Adipose tissue (tissue), 3 donors: ENCODE data around the gene ANKLE1. TPM values are rescaled to one million over a fixed set of nuclear protein-coding genes. Genes with fewer than 3 reads are reported as not detected.

Experiments used
- H3K27ac ChIP-seq: one replicate; pipeline ENCODE4 v1.5.1; 2013; ENCODE audit warnings: low read depth, low read length
- WGBS, 3 donors: extraction: QIAGEN DNeasy Blood & Tissue Kit; methylation state at CpG; one replicate each; pipeline ENCODE4 v1.1.7; 2013; 5-methylcytosine and 5-hydroxymethylcytosine counted together
- polyA plus RNA-seq, 3 donors: library from polyadenylated mRNA; stranded (reverse); fragments of 200-250 nt; gene quantifications; one replicate each; pipeline ENCODE4 v1.2.3, GENCODE V29; 2013
- donor health status: healthy with polysubstance abuse.
- donor health status: Bipolar disorder and iron deficiency.
- donor health status: healthy.

ANKLE1 gene
- polyA plus RNA-seq, 3 donors, result 0.08 to 0.70 (median 0.34) TPM

DNA sequence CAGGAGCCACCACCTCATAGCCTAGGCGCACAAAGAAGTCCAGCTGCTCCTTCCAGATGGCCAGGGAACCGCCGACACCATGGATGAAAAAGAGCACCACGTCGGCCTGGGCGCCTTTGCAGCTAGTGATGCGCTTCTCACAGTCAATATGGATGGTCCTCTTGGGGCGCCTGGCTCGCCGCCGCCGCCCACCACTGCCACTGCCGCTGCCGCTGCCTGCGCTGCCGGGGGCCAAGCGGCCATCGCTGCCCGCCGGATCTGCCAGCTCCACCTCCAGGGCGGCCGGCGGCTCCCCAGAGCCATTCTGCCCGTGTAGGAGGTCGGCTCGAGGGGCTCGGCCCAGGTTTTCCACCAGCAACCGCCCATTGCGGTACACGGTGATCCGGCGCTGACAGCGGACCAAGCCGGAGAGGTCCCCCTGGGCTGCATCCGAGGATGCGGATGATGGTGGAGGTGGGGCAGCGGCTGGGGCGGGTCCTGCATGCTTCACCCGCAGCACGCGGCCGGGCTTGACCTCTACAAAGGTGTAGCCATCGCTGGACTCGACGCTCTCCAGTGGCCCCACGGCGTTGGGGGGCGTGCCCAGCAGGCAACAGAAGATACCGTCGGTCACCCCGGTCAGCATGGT, 19.4 kb downstream of the ANKLE1 start:
- WGBS, 3 donors, result 94 to 96% (median 96%) methylated on average over 43 to 51 of the region's 51 CpGs
- H3K27ac ChIP-seq, result no peak overlapping the region

DNA sequence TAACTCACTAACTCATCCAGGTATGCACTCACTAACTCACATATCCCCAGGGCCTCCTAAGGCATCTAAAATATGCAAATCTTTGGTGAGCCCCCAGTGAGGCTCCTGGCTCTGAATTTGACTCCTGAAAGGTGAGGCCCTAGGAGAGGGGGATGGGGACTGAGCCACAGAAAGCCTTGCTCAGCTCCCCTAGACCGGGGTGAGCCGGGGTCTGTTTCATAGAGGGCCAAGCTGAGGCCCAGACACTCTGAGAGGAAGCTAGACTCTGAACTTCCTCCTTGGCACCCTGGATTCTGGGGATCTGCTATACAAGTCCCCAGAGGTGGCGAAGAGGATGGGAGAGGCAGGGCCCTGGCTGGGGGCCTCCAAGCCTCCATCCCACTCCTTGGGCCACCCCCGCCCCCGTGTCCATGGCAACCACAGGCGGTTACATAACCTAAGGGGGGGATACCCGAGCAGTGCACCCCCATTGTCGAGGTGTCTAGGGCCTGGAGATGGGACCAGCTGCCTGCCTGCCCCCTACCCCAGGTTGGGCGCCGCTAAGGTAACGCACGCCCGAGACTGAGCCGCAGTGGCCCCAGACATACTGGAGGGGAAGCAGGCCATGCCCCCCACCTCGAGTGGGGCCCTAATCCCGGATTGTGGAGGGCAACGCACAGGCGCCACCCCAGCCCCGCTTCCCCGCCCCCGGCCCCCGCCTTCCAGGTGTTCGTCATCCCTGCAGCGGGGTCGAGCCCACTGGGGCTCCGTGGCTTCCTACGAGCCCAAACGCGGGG, 20.9 kb downstream of the ANKLE1 start:
- H3K27ac ChIP-seq, result no peak overlapping the region
- 11 to 13% (median 13%) methylated on average over 25 to 29 of the region's 29 CpGs for WGBS, 3 donors

DNA sequence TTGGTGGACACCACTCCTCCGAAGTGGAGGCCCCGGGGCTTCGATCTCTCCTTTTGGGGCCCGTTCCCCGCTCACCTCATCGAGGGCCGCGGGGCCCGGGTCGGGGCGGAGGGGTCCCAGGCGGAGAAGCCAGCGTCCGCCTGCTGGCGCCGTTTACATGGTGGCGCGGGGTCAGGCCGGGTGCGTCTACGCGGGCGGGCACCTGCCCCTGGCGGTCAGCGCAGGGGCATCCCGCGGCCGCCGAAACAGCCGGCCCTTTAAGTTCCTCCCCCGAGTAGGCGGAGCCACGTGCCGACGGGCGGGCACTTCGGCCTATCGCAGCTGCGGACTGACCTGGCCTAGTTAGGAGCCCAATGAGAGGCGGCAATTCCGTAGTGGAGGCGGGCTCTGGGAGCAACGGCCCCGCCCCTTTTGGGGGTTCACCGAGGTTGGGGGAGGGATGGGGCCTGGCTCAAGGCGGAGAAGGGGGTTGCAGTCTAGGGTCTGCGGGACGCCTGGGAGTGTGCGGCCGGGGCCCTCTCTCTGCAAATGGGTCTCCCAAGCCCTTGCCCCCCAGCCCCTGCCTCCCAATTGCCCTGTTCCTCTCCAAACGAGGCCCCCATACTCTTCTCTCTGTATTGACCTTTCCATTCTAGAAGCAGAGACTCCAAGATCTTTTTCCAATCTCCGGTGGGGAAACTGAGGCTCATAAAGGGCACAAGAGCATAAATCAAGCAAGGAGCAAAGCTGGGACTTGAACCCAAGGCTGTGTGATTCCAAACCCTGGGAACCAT, 21.7 kb downstream of the ANKLE1 start, which contains the start of gene ABHD8:
TSS of gene ABHD8 (minus strand) at position 259 of the 773 bp plus-strand sequence. CDS start 1,809 bp downstream, outside the sequence.
- WGBS, 3 donors, result 2% methylated on average over 45 to 52 of the region's 52 CpGs
- no peak within 1 kb of the TSS for H3K27ac ChIP-seq

DNA sequence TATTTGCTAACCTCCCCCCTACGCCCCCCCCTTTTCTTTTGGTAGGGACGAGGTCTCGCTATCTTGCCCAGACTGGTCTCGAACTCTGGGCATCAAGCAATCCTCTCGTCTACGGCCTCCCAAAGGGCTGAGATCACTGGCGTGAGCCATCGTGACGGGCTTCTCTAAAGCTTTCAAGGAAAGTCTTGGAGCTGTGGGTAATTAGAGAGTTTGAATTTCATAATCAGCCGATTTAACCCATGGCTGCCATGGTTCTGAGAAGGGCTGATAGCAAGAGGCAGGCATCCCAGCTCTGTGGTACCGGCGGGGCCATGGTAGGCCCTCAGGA, 22.2 kb downstream of the ANKLE1 start:
- 63 to 69% (median 64%) methylated on average over 12 of the region's 12 CpGs for WGBS, 3 donors
- H3K27ac ChIP-seq, result no peak overlapping the region

DNA sequence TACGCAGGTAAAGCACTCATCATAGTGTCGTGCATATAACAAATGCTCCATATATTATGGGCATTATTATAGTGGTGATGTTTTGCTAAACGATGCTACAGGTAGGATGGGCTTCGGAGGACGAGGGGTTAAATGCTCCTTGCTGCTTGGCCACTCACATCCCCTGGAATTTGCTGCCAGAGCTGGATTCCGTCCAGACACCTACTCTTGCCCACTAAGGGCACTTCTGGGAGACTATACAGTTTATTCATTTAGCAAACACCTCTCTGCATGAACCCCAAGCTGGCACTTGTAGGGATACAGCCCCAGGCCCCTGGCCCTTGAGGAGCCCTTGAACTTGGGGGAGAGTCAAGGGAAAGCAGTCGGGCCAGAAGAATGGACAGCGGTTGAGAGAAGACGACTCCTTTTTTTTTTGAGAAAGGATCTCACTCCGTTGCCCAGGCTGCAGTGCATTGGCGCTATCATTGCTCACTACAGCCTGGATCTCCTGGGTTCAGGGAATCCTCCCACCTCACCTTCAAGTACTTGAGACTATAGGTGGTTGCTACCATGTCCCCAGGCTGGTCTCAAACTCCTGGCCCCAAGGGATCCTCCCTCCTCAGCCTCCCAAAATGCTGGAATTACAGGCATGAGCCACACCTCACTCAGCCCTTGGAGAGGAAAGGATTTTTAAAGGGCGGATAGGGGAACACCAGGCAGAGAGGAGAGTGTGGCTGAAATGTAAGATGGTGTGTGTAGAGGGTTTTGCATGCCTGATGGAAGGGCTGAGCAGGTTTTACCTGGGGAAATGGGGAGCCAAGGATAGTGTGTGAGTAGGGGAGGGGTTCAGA, 22.9 kb downstream of the ANKLE1 start:
- 60 to 69% (median 69%) methylated on average over 12 of the region's 12 CpGs for WGBS, 3 donors
- no peak overlapping the region for H3K27ac ChIP-seq

DNA sequence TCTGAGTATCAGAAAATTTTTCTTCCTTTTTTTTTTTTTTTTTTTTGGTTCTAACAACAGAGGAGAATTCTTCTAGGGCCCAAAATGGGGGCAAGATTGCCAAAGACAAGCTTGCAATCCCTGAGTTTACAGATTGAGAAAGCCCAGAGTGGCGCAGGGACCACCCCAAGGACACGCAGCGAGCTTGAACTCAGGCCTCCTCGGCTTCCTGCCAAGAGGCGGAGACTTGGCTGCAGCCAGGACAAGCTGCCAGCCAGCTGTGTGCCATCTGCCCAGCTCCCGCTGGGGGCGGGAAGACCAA, 23.5 kb downstream of the ANKLE1 start:
- no peak overlapping the region for H3K27ac ChIP-seq
- 1 to 2% (median 1%) methylated on average over 7 of the region's 7 CpGs for WGBS, 3 donors

DNA sequence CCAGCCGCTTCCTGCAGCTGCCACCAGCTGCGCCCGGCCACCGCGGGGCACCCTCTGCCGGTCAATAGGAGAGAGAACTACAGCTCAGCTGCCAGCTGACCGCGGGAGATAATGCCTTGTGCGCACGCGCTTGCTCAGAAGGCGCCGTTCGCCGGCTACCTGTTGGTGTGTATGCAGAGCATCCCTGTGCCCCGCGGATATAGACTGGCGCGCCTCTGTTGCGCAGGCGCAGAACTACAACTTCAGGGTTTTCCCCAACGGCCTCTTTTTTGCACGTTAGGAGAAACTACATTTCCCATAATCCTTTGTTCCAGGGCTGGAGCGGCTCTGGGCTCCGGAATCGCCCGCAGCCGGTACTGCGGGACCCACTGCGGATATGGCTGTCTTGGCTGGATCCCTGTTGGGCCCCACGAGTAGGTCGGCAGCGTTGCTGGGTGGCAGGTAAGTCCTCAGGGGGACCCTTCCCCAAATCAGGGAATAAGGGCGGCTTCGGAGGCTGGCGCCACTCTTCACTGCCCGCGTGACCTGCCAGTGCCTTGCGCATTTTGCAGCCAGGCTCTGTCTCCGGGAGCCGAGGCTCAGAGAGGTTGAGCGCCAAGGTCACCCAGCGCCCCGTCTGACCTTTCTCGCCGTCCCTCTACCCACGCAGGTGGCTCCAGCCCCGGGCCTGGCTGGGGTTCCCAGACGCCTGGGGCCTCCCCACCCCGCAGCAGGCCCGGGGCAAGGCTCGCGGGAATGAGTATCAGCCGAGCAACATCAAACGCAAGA, 24.0 kb downstream of the ANKLE1 start, which contains the start of gene MRPL34:
TSS of gene MRPL34 (plus strand) at position 356 of the 768 bp plus-strand sequence. CDS start at position 377, 21 bp downstream.
- H3K27ac ChIP-seq, result no peak within 1 kb of the TSS
- 0% methylated on average over 55 of the region's 55 CpGs for WGBS, 3 donors

DNA sequence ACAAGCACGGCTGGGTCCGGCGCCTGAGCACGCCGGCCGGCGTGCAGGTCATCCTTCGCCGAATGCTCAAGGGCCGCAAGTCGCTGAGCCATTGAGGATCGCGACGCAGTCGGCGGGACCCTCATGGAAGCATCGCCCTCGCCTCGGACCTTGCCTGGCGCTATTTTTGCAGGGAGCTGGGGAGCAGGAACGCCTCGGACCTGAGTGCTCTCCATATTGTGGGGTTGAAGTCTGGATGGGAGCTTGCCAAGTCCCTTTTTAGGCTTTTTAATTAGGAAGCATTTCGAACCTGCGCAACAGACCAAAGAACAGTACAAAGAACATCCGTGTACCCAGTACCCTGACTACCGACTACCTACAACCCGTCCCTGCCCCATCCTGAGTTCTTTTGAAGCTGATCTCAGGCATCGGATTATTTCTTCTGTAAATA, 24.6 kb downstream of the ANKLE1 start:
- 7 to 10% (median 10%) methylated on average over 28 of the region's 28 CpGs for WGBS, 3 donors
- H3K27ac ChIP-seq, result no peak overlapping the region

DNA sequence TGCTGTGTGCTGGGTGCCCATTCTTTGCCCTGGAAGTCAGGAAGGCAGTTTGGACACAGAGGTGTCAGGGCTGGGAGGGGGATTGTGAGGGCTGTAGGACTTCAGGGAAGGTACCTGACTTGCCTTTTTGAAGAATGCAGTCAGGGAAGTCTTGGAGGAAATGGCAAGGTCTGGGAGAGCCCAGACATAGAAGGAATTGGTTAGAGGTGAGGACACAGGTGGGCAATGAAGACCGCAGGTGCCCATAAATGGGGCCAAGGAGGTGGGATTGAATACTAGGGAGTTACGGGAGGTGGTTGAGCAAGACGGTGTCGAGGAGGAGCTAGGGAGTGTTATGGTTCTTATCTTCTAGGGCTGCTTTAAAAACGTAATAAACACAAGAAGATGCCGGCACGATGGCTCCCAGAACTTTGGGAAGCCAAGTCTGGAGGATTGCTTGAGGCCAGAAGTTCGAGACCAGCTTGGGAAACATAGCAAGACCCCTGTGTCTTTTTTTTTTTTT, 26.2 kb downstream of the ANKLE1 start:
- 83 to 89% (median 84%) methylated on average over 8 of the region's 8 CpGs for WGBS, 3 donors
- H3K27ac ChIP-seq, result no peak overlapping the region

DNA sequence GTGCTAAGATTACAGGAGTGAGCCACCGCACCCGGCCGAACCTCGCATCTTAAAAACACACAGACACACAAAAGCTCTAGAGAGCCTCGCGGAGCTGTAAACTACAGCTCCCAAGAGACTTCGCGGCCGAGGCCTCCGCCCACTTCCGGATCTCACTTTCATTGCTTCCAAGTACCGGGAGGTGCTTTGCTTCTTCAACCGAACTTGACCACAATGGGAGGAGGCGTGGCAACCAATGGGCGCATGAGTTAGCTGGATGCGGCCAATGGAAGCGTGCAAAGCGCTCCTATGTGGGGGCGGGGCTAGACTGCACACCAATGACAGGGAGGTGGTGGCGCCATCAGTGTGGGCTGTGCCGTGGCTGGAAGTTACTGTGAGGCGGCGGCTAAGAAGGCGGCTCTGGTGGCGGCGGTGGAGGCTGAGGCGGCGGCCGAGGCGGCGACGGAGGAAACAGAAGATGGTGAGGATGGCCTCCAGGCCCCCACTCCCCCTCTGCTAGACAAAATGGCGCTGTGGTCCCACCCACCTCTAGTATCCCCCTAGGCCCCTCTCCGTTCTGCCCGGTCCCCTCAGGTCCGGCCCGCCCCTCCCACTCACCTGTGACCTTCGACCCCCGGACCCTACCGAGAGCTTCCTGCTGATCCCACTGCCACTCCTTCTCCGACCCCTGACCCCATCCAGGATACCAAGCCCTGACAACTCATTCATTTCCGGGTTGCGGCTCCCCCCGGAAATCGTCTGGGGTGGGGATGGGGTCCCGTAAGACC, 27.7 kb downstream of the ANKLE1 start, which contains the start of gene DDA1:
TSS of gene DDA1 (plus strand) at position 366 of the 767 bp plus-strand sequence. CDS start at position 458, 92 bp downstream.
- WGBS, 3 donors, result 0 to 1% (median 0%) methylated on average over 46 of the region's 46 CpGs
- H3K27ac ChIP-seq, result no peak within 1 kb of the TSS

DNA sequence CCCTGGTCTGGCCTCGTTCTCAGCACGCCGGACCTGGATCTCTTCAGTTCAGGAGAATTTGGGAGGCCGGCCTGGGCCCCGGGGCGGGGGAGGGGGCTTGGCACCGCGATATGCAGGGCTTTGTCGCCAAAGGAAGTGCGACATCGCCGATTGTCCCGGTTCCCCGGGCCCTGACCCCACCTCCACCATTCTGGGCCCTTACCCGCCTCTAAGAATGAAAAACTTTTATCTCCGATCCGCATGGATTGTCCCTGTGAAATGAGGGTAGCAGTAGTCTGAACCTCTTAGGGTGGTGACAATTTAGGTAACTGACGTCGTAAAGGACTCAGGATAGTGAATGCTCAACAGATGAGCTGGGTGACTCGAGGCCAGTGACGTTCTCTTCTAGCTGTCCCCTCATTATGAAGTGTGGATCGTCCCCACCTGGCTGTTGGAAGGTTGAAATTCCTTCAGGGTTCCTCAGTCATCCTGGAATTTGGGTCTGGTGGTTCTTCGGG, 28.3 kb downstream of the ANKLE1 start:
- WGBS, 3 donors, result 5 to 11% (median 7%) methylated on average over 21 to 23 of the region's 23 CpGs
- no peak overlapping the region for H3K27ac ChIP-seq

DNA sequence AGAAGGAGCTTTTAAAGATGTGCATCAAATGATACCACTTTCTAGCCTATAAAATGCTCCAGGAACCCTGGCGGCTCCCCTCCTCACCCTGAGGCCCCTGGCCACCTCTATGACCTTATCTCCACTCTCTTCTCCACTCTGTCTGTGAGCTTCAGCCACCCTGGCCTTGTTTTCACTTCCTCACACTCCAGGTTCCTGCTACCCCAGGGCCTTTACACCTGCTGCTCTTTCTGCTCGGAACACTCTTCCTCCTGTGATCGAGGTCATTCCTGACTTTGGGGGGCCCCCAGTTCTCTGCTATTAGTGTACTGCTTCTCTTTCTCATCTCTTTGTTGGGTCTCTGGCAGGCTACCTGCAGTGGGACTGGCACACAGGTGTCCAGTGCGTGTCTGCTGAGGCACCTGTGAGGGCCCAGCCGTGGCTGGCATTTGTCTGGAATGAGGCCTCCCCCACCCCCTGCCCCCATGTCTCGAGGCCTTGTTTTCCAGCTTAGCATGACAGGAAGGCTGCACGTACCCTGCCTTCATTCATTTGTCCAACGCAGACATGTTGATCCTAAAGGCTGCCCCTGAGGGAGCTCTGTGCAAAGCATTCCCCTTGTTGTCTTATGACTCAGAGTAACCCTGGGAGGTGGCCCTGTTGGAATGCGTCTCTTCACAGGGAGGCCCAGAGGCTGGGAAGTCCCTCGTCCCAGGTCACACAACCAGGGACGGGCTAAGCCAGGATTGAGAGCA, 29.9 kb downstream of the ANKLE1 start:
- H3K27ac ChIP-seq, result no peak overlapping the region
- 70 to 84% (median 81%) methylated on average over 11 of the region's 11 CpGs for WGBS, 3 donors

DNA sequence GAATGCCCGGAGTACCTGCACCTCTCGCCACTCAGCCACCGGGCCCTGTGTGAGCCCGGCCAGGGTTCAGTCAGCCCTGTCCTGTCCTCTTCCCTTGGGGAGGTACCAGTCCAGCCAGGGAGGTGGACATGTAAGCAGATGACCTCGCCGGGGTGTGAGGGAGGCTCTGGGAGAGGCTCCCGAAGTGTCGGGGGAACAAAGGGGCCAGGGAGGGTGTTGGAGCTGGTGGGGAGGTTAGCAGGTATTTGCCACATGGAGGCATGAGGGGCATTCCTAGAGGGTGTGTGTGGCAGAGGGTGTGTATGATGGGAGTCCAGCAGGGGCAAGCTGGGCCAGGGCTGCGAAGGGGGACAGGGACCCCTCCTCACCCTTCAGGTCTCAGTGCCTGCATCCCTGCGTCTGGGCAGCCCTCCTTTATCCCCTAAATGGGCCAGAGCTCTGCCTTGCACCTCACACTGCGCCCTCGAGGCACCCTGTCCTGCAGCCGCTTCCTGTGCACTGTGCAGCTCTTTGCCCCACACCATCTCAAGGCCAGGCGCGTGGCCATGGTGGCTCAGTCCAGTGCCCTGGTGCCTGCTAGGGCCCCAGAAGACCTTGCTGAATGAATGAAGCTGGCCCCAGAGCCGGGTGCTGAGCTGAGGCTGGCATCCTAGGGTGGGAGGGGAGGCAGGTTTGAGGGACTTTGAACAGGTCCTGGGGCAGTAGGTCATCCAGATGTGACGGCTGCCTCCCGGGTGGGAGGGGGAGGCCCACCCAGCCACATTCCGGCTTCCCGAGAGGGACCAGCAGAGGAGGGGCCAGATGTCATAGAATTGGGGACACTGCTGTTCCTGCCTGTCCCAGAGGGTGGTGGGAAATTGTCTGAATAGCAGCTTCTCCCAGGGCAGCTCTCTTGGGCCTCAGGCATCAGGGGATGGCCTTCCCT, 30.8 kb downstream of the ANKLE1 start:
- no peak overlapping the region for H3K27ac ChIP-seq
- WGBS, 3 donors, result 81 to 88% (median 82%) methylated on average over 19 to 20 of the region's 20 CpGs

DNA sequence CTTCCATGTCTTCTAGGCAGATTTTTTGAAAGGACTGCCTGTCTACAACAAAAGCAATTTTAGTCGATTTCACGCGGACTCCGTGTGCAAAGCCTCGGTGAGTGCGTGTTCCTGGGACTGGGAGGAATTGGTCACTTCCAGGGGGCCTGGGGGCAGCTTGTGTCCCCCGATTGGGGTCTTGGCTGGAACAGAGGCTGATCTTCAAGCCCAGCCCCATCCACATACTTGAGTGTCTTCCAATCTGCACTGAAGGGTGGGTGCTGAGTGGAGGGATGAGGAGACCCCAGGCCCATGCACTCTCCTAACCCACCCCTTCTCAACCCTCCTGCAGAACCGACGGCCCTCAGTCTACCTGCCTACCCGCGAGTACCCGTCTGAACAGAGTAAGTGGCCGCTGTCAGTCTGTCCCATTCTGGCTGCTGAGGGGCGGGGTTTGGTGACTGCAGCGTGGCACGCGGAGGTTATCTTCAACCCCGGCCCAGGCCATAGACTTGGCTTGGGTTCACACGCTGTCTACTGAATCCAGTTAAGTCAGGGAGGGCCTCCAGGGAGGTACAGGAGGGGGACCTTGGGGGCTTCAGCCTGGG, 32.4 kb downstream of the ANKLE1 start:
- H3K27ac ChIP-seq, result no peak overlapping the region
- WGBS, 3 donors, result 85 to 94% (median 87%) methylated on average over 19 of the region's 19 CpGs

DNA sequence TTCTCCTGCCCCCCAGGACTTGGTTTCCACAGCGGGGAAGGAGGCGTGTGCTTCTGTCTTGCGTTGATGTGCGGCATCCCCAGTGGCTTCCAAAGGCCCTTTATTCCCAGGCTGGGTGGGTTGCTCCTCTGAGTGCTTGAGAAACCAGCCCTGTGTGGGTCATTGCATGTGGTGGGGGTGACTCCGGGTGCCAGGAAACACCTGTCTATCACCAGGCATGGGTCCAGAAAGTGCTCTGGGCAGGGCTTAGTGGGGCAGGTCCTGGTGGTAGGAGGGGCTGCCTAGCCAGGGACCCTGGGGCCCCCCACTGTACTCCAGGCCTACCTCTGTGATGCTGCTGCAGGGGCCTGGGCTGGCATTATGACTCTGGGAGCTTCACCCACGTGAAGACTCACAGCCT, 37.3 kb downstream of the ANKLE1 start:
- 68 to 82% (median 75%) methylated on average over 6 of the region's 6 CpGs for WGBS, 3 donors
- H3K27ac ChIP-seq, result no peak overlapping the region
